Stimulated activated CD8-positive, alpha-beta memory T cell treated with anti-CD3 and anti-CD28 coated beads, Interleukin-2, amount 100 ng/mL, for 1 hour (primary cell): ENCODE measurements around the gene TMEM135.
"Not testable (repeated sequence)": the region's sequence is repeated elsewhere in the genome, so short reads cannot be mapped to it uniquely, and the experiment has no call there.

ENCODE experiments used
- DNase-seq, 2 donors: peaks; one replicate each; pipeline ENCODE4 v3.0.0-alpha.2; 2020; ENCODE audit warnings: low read depth in 2 of 2

The TMEM135 gene

DNA sequence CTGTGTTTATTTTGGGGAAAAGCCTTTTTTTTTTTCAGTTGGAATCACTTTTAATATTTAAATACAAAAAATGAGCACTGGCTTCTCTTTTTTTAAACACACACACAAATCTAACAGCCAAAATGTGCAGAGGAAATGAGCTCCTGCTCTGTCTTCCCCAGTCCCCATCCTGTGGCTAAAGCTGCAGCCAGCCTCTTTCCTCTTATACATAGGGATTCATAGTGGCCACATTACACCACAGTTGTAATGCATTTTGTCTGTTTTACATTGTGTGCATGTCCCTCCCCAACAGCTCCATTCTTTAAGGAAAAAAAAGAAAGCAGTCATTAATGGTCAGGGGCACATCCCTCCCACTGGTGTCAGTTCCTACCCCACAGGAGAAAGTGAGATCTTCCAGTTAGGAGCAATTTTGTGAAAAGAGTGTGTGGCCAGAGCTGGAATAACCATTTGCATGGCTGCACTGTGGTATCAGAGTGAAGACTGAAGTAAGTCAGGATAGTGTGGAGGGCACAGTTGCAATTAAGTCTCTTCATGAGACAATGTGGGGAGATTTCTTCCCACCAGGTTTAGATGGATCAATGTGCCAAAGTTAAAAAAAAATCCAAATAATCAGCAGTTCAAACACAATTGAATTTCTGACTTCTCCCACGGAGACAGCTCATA is 220.6 kb downstream of the TMEM135 start:
- no peak for DNase-seq

DNA sequence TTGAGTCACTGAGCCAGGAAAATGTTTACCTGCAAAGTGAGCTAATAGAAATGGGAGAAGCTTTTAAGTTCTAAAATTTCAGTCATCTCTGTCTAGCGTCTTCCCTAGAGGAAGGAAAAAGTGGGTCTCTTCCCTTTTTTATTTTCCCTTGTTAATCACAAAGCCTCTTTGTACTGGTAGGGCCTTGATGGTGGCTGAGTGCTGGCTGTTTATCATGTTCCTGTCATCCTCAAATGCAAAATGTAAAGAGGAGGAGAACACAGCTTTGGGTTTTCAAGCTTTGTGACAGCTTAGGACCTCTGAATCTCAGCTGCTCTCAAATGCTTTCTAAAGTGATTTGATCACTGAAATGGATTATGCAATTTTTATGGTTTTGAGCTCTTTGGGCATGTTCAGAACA is 222.0 kb downstream of the TMEM135 start:
- no peak for DNase-seq

- DNase-seq = no peak
Observed at GRCh38 chr11:87260811-87261210, 223.1 kb downstream of the TMEM135 start.

DNA sequence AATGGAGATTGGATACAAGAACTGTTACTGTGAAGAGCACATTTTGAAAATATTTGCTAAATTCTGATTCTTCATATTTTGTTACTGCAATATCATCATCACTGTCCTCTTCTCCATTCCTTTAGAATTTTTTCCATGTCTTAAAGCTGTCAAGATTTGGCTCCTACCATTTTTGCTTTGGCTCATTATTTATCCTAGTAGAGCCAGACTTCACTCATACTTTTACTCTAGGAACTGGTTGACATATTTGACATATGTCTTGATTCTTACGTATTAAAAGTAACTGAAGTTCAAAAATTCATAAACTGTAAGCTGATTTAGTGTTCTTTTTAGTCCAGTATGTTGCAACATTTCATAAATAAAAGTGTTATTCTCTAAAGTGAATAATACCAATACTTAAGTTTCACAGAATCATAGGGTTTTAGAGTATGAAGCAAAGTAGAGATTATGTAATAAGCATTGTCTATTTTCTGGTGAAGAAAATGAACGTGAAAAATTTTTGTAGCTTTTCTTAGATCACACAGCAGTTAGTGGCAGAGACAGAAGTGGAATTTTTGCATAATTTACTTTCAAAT is 225.6 kb downstream of the TMEM135 start:
- no peak for DNase-seq

DNA sequence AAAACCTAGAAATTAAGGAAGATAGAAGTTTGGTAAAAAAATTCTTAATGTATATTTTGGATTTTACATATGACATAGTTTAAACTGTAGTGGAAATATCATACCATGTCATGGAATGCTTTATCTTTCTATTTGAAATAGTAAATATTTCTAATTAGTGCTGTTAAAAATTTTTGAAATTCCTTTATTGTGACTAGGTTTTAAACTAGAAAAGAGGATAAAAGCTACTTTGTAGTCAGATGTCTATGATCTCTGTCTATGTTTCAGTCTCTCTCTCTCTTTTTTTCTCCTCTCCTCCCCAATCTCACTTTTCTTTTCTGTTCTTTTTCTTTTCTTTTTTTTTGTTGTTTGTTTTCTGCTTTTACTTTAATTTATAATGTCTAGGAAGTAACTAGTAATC is 226.2 kb downstream of the TMEM135 start:
- DNase-seq = no peak

DNA sequence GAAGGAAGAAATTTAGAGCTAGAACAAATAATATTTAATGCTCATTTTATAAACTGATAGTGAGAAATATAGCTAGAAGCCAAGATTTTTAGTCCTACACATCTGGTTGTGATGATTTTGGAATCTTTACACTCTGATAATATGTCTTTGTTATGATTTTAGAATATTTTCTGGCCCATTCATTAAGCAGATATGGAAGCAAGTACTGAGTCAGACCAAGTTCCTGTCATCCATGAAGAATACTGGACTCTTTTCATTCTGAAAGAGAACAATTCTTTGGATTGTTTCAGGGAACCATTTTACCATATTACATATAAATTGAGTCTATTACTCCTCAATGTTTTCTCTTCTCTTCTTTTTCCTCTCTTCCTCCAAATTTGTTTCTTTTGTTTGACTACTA is 227.4 kb downstream of the TMEM135 start:
- no peak for DNase-seq

GRCh38 chr11:87265979-87266378 is 228.2 kb downstream of the TMEM135 start:
- no peak for DNase-seq

- DNase-seq = no peak
Observed at GRCh38 chr11:87266751-87267150, 229.0 kb downstream of the TMEM135 start.

DNA sequence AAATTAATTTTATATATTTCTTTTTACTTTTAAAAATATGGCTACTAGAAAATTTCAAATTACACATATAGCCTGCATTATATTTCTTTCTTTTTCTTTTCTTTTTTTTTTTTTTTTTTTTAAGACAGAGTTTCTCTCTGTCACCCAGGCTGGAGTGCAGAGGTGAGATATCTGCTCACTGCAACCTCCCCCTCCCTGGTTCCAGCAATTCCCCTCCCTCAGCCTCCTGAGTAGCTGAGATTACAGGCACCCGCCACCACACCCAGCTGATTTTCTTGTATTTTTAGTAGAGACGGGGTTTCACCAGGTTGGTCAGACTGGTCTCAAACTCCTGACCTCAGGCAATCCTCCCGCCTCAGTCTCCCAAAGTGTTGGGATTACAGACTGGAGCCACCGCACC is 234.2 kb downstream of the TMEM135 start:
- DNase-seq = not testable (repeated sequence)

- no peak for DNase-seq
Observed at GRCh38 chr11:87275176-87275575, 237.4 kb downstream of the TMEM135 start.

DNA sequence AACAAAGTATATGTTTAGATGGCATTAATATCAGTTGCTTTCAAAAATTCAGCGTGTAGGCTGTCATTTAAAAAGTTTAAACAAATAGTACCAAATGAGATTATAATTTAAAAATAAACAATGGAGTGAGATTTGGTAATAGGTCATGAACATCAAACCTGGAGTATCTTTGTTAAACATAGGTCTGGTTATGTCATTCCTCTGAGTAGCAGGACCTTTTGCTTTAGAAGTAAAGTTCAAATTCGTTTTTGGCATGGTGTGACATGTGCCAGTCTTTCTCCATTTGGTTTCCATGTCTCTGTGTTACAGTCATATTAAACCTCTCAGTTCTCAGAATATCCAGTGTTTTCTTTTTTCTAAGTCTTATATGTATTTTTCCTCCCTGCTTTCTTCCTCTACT is 242.4 kb downstream of the TMEM135 start:
- DNase-seq = no peak

DNA sequence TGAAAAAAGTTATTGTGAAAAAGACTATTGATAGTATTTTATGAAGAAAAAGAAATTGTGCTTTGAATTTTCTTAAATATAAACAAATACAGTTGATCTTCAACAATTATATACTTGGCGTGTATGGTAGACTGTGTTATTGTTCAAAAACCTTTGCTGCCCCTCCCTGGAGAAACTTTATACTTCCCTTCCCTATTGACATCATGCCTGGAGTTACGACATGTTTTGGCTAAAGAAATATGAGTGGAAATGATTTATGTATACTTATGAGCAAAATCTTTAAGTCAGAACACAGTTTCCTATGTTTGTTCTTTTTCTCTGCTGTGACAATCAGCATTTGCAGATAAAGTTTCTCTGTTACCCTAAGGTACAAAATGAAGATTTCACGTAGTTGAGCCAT is 243.8 kb downstream of the TMEM135 start:
- no peak for DNase-seq

- no peak for DNase-seq
Observed at GRCh38 chr11:87284306-87284705, 246.6 kb downstream of the TMEM135 start.

DNA sequence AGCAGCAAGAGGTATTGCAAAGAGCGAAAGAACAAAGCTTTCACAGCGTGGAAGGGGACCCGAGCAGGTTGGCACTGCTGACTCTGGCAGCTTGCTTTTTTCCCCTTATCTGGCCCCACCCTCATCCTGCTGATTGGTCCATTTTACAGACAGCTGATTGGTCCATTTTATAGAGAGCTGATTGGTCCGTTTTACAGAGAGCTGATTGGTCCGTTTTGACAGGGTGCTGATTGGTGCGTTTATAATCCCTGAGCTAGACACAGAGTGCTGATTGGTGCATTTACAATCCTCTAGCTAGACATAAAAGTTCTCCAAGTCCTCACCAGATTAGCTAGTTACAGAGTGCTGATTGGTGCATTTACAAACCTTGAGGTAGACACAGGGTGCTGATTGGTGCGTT is 247.9 kb downstream of the TMEM135 start:
- DNase-seq = not testable (repeated sequence)

DNA sequence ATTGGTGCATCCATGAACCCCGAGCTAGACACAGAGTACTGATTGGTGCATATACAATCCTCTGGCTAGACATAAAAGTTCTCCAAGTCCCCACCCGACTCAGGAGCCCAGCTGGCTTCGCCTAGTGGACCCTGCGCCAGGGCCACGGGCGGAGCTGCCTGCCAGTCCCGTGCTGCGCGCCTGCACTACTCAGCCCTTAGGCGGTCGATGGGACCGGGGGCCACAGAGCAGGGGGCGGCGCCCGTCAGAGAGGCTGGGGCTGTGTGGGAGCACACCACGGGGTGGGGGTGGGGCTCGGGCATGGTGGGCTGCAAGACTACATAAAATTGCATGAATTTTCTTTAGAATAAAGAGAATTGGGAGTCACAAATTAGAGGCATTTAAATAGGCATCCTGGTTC is 248.6 kb downstream of the TMEM135 start:
- no peak for DNase-seq

- no peak for DNase-seq
Observed at GRCh38 chr11:87290304-87290922, 252.7 kb downstream of the TMEM135 start.

- DNase-seq = no peak
Observed at GRCh38 chr11:87292598-87292997, 254.9 kb downstream of the TMEM135 start.

- no peak for DNase-seq
Observed at GRCh38 chr11:87295237-87295636, 257.5 kb downstream of the TMEM135 start.

DNA sequence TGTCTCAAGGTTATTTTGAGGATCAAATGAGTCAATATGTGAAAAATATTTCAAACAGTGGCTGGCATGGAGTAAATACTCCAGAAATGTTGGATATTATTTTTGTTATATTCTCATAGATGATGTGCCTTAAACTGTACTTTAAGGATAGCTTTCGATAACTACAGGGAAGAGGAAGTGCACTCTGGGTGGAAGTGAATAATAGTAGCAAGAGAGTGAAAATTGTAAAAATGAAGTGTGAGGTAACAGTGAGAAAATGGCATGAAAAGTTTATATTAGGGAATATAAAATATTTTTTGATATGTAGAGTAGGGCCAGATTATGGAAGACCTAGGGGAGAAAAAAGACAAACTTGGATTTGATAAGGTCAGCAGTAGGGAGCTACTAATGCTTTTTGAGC is 258.9 kb downstream of the TMEM135 start:
- no peak for DNase-seq

GRCh38 chr11:87298155-87298554 is 260.4 kb downstream of the TMEM135 start:
- DNase-seq = no peak

- no peak for DNase-seq
Observed at GRCh38 chr11:87299041-87299481, 261.3 kb downstream of the TMEM135 start.

GRCh38 chr11:87300640-87301380 is 263.1 kb downstream of the TMEM135 start:
- DNase-seq = no peak
